Activated CD4-positive, CD25-positive, alpha-beta regulatory T cell treated with anti-CD3 and anti-CD28 coated beads, Interleukin-2, amount 50 U/mL, for 24 hours (primary cell): ENCODE data around the gene TBXA2R.

Experiments used
- ATAC-seq, 2 donors: fragments of 150-1000 bp; cut with Tn5 transposase; one replicate each; pipeline ENCODE4 v1.10.0; 2021; ENCODE audit warnings: mild to moderate bottlenecking in 1 of 2, moderate library complexity in 1 of 2

Gene TBXA2R

GRCh38 chr19:3550947-3551791, 55.5 kb downstream of the TBXA2R start:
- ATAC-seq = no peak

GRCh38 chr19:3549816-3550215, 56.9 kb downstream of the TBXA2R start:
- no peak for ATAC-seq

- no peak for ATAC-seq
Measured at GRCh38 chr19:3548606-3549005, 58.1 kb downstream of the TBXA2R start.

- no peak for ATAC-seq
Measured at GRCh38 chr19:3547767-3548282, 58.9 kb downstream of the TBXA2R start.

GRCh38 chr19:3547301-3547731, 59.4 kb downstream of the TBXA2R start:
- no peak for ATAC-seq

GRCh38 chr19:3546119-3546518, 60.6 kb downstream of the TBXA2R start:
- no peak for ATAC-seq

GRCh38 chr19:3545669-3546034, 61.0 kb downstream of the TBXA2R start:
- ATAC-seq = peak in 1 of 2 donors; percentile 32

- peak; percentile 52 to 72 for ATAC-seq
Measured at GRCh38 chr19:3544742-3545668, 61.7 kb downstream of the TBXA2R start.
